Iris pigment epithelial cell (primary cell): ENCODE measurements around the gene MAPKAPK3.

Experiments used
- DNase-seq: peaks from one replicate; pipeline ENCODE4 v3.0.0-alpha.2; 2011; ENCODE audit warnings: low read depth

MAPKAPK3 gene

GRCh38 chr3:50617096-50617791 lies at the start of gene MAPKAPK3:
MAPKAPK3 (plus strand) TSS chr3:50617151; CDS start chr3:50617566, 415 bp downstream.
- no peak for DNase-seq

- peak; percentile 91 for DNase-seq
Observed at GRCh38 chr3:50567386-50568167, 49.4 kb upstream of the MAPKAPK3 start, which contains the start of gene C3orf18. C3orf18 (minus strand) TSS chr3:50567747; CDS start chr3:50565699, 2,048 bp downstream.

GRCh38 chr3:50568947-50569749 lies 47.8 kb upstream of the MAPKAPK3 start, which contains the start of gene HEMK1:
HEMK1 (plus strand) TSS chr3:50569522; CDS start chr3:50571105, 1,583 bp downstream.
- DNase-seq, result peak; percentile 93

- no peak for DNase-seq
Observed at GRCh38 chr3:50570508-50571279, 46.3 kb upstream of the MAPKAPK3 start.

- DNase-seq, result no peak
Observed at GRCh38 chr3:50571486-50571885, 45.5 kb upstream of the MAPKAPK3 start.

- peak; percentile 57 for DNase-seq
Observed at GRCh38 chr3:50572158-50572557, 44.8 kb upstream of the MAPKAPK3 start.

- DNase-seq, result no peak
Observed at GRCh38 chr3:50572801-50573371, 44.1 kb upstream of the MAPKAPK3 start.

GRCh38 chr3:50573566-50574443 lies 43.1 kb upstream of the MAPKAPK3 start:
- DNase-seq, result no peak

GRCh38 chr3:50574444-50574831 lies 42.5 kb upstream of the MAPKAPK3 start:
- no peak for DNase-seq

GRCh38 chr3:50575372-50575771 lies 41.6 kb upstream of the MAPKAPK3 start:
- DNase-seq, result peak; percentile 12

- no peak for DNase-seq
Observed at GRCh38 chr3:50577348-50577747, 39.6 kb upstream of the MAPKAPK3 start.

GRCh38 chr3:50580683-50581458 lies 36.1 kb upstream of the MAPKAPK3 start:
- DNase-seq, result no peak

GRCh38 chr3:50581459-50581842 lies 35.5 kb upstream of the MAPKAPK3 start:
- DNase-seq, result no peak

GRCh38 chr3:50582083-50582482 lies 34.9 kb upstream of the MAPKAPK3 start:
- no peak for DNase-seq

GRCh38 chr3:50583897-50584296 lies 33.1 kb upstream of the MAPKAPK3 start:
- no peak for DNase-seq

- DNase-seq, result peak; percentile 54
Observed at GRCh38 chr3:50584391-50584790, 32.6 kb upstream of the MAPKAPK3 start.

GRCh38 chr3:50585919-50586762 lies 30.8 kb upstream of the MAPKAPK3 start:
- DNase-seq, result no peak

- no peak for DNase-seq
Observed at GRCh38 chr3:50586763-50587070, 30.2 kb upstream of the MAPKAPK3 start.

- DNase-seq, result peak; percentile 16
Observed at GRCh38 chr3:50587373-50587772, 29.6 kb upstream of the MAPKAPK3 start.
